Ovary (tissue), 3 donors: ENCODE measurements around the gene AVL9.

Experiments
- EP300 ChIP-seq: sonication (generic); formaldehyde crosslinking; IDR thresholded peaks from one replicate; pipeline ENCODE4 v1.6.1; 2017; ENCODE audit warnings: antibody characterized with exemption
- TF ChIP-seq, protein P1 (sequence below), 3 donors: fragments of 450-650 bp in 2 of 3; fragments of 200-600 bp in 1 of 3; IDR thresholded peaks; one replicate each; pipeline versions ENCODE4 v1.5.1 to v1.8.0; 2016 to 2022; ENCODE audit warnings: antibody characterized with exemption in 3 of 3, mild to moderate bottlenecking in 1 of 3
- donor health status: DM: no; HTN: no; CAD: no.

DNA sequence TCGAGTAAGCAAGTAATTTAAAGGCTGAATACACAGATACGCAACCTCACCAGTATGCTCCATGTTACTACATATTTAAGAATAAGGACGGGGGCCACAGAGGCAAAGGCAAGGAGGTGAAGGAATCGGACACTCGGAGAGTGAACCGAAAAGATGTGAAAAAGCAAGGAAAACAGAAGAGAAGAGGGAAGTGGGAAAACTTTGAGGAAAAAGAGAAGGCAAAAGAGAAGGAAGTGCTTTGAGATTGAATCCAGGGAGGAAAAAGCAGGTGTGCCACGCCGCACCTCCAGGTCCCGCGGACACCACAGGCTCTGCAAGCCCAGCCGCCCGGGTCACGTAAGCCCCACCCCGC lies 367 bp upstream of the AVL9 start:
- TF ChIP-seq, protein P1, sequence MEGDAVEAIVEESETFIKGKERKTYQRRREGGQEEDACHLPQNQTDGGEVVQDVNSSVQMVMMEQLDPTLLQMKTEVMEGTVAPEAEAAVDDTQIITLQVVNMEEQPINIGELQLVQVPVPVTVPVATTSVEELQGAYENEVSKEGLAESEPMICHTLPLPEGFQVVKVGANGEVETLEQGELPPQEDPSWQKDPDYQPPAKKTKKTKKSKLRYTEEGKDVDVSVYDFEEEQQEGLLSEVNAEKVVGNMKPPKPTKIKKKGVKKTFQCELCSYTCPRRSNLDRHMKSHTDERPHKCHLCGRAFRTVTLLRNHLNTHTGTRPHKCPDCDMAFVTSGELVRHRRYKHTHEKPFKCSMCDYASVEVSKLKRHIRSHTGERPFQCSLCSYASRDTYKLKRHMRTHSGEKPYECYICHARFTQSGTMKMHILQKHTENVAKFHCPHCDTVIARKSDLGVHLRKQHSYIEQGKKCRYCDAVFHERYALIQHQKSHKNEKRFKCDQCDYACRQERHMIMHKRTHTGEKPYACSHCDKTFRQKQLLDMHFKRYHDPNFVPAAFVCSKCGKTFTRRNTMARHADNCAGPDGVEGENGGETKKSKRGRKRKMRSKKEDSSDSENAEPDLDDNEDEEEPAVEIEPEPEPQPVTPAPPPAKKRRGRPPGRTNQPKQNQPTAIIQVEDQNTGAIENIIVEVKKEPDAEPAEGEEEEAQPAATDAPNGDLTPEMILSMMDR (IDR thresholded peaks at IDR 0.05), result no peak
- no peak for TF ChIP-seq EP300
